NCI-H446 treated with DMSO at 0.1 percent for 48 hours (cell line): ENCODE measurements around the gene TANC2.

Experiments
- DNase-seq: peaks from one replicate; lab custom pipeline; 2025; lab: John Stamatoyannopoulos, UW

TANC2 gene

GRCh38 chr17:62965686-62966425 lies at the start of gene TANC2:
Gene TANC2 (plus strand): TSS chr17:62966235. CDS start chr17:63009560, 43,325 bp downstream.
- DNase-seq = no peak

- DNase-seq = no peak
These were observed 49.1 kb upstream of the TANC2 start for GRCh38 chr17:62916684-62917571.

GRCh38 chr17:62919388-62919787 lies 46.6 kb upstream of the TANC2 start:
- no peak for DNase-seq

- DNase-seq = no peak
These were observed 45.7 kb upstream of the TANC2 start for GRCh38 chr17:62920300-62920699.

GRCh38 chr17:62921817-62922216 lies 44.2 kb upstream of the TANC2 start:
- no peak for DNase-seq

- DNase-seq = no peak
These were observed 42.5 kb upstream of the TANC2 start for GRCh38 chr17:62923258-62924150.

GRCh38 chr17:62925267-62925836 lies 40.7 kb upstream of the TANC2 start:
- no peak for DNase-seq

GRCh38 chr17:62927083-62927482 lies 39.0 kb upstream of the TANC2 start:
- no peak for DNase-seq

GRCh38 chr17:62929320-62929719 lies 36.7 kb upstream of the TANC2 start:
- no peak for DNase-seq

GRCh38 chr17:62931101-62931500 lies 34.9 kb upstream of the TANC2 start:
- no peak for DNase-seq

- DNase-seq = no peak
These were observed 32.3 kb upstream of the TANC2 start for GRCh38 chr17:62933501-62934385.

GRCh38 chr17:62935098-62935497 lies 30.9 kb upstream of the TANC2 start:
- DNase-seq = no peak

GRCh38 chr17:62935523-62935922 lies 30.5 kb upstream of the TANC2 start:
- no peak for DNase-seq

GRCh38 chr17:62937606-62938005 lies 28.4 kb upstream of the TANC2 start:
- DNase-seq = peak; percentile 19

GRCh38 chr17:62941358-62941991 lies 24.6 kb upstream of the TANC2 start:
- DNase-seq = no peak

- no peak for DNase-seq
These were observed 17.7 kb upstream of the TANC2 start for GRCh38 chr17:62948370-62948769.

GRCh38 chr17:62949036-62949435 lies 17.0 kb upstream of the TANC2 start:
- peak; percentile 40 for DNase-seq

GRCh38 chr17:62950067-62950466 lies 16.0 kb upstream of the TANC2 start:
- peak; percentile 71 for DNase-seq

- DNase-seq = no peak
These were observed 10.1 kb upstream of the TANC2 start for GRCh38 chr17:62955841-62956352.

- DNase-seq = no peak
These were observed 2.7 kb upstream of the TANC2 start for GRCh38 chr17:62963296-62963695.
